ENCODE results near the gene CLEC18C. TPM values are rescaled to one million over a fixed set of nuclear protein-coding genes. Genes with fewer than 3 reads are reported as not detected.
"Not testable (repeated sequence)": the region's sequence is repeated elsewhere in the genome, so short reads cannot be mapped to it uniquely, and the experiment has no call there.

Gene CLEC18C
- total and polyA plus RNA-seq, 5 donors from 2014 or later = 0.03 to 0.59 TPM; not detected in 3

DNA sequence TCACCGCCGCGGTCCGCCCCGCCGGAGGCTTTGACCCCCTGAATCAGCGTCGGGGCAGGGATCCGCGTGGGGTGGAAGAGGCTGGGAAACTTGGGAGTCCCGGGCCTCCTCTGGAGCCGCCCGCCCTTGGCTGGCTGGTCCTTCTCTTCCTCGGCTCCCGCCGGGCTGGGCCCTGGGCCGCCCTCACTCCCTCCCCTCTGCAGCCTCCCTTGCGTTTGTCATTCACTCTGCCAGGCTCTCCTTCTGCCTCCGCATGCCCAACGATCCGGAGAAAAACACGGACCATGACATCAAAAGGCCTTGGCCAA is 15.0 kb downstream of the CLEC18C start:
- H3K27me3 Mint-ChIP-seq; H3K4me3 ChIP-seq (ENCODE audit: low read depth, low read length); H3K4me1 Mint-ChIP-seq; H3K4me3 Mint-ChIP-seq; H3K36me3 ChIP-seq (ENCODE audit: control insufficient read depth, insufficient read depth, low read length); H3K9me3 Mint-ChIP-seq; H3K27ac ChIP-seq (ENCODE audit: insufficient read depth, low read length, poor library complexity, severe bottlenecking); DNase-seq; H3K27me3 ChIP-seq (ENCODE audit: control insufficient read depth, insufficient read depth, low read length); H3K9me3 ChIP-seq (ENCODE audit: control insufficient read depth in 2 of 2, low read length in 2 of 2); H3K4me1 ChIP-seq (ENCODE audit: control insufficient read depth, insufficient read depth, low read length, poor library complexity, severe bottlenecking); H3K27ac Mint-ChIP-seq; H3K36me3 Mint-ChIP-seq; ATAC-seq (ENCODE audit: low read depth in 2 of 2): not testable (repeated sequence)

DNA sequence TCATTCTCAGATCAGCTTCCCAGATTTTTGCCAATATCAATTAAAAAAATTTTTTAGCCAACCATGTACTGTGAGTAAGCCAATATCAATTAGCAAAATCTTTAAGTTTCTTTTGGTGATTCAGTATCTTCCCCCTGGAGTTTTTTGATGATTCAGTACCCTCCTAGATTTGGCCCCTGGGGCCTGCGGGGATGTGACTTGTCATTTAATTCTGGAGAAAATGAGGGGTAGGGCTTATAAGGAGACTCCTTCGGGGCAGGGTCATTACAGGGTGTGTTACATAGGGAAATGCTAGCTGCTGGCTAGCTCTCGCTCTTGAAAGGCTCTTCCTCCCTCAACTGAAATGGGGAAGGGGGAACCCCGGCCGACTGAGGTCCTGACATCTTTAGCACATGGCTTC is 17.0 kb downstream of the CLEC18C start:
- not testable (repeated sequence) for H3K4me3 ChIP-seq (ENCODE audit: low read depth, low read length); H3K9me3 ChIP-seq (ENCODE audit: control insufficient read depth in 2 of 2, low read length in 2 of 2); H3K27me3 ChIP-seq (ENCODE audit: control insufficient read depth, insufficient read depth, low read length); H3K4me1 ChIP-seq (ENCODE audit: control insufficient read depth, insufficient read depth, low read length, poor library complexity, severe bottlenecking); H3K4me1 Mint-ChIP-seq; H3K36me3 ChIP-seq (ENCODE audit: control insufficient read depth, insufficient read depth, low read length); DNase-seq; ATAC-seq (ENCODE audit: low read depth in 2 of 2); H3K4me3 Mint-ChIP-seq; H3K27ac Mint-ChIP-seq; H3K27me3 Mint-ChIP-seq; H3K27ac ChIP-seq (ENCODE audit: insufficient read depth, low read length, poor library complexity, severe bottlenecking); H3K9me3 Mint-ChIP-seq; H3K36me3 Mint-ChIP-seq

DNA sequence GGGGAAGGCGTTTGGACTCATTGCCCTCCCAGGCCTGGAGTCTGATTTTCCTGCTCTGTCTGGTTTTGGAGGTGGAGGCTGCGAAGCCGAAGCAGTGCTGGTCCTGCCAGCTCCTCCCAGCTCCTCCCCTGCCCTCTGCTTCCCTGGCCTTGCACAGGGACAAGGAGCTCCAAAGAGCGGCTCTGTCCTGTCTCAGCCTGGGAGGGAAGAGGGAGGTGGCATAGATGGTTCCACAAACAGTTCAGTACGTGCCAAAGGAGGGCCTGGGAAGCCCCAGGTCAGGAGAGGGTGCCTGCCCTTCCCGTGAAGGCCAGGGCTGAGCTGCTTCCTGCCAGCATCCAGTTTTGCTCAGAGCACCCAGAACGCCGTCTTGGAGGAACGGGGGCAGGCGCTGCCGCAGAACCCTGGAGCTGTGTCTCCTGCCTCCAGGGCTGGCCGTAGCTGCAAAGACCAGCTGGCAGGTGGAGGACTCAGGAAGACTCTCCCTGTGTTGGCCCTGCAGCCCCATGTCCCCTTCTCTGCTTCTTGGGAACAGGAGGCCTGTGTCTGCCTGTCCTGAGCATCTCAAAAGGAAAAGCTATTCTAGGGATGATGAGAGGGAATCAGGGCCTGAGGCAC is 23.2 kb downstream of the CLEC18C start:
- H3K36me3 Mint-ChIP-seq; H3K27me3 ChIP-seq (ENCODE audit: control insufficient read depth, insufficient read depth, low read length); H3K9me3 ChIP-seq (ENCODE audit: control insufficient read depth in 2 of 2, low read length in 2 of 2); H3K4me3 ChIP-seq (ENCODE audit: low read depth, low read length); H3K27me3 Mint-ChIP-seq; H3K27ac Mint-ChIP-seq; DNase-seq; ATAC-seq (ENCODE audit: low read depth in 2 of 2); H3K4me1 Mint-ChIP-seq; H3K4me1 ChIP-seq (ENCODE audit: control insufficient read depth, insufficient read depth, low read length, poor library complexity, severe bottlenecking); H3K4me3 Mint-ChIP-seq; H3K27ac ChIP-seq (ENCODE audit: insufficient read depth, low read length, poor library complexity, severe bottlenecking); H3K36me3 ChIP-seq (ENCODE audit: control insufficient read depth, insufficient read depth, low read length); H3K9me3 Mint-ChIP-seq: not testable (repeated sequence)

DNA sequence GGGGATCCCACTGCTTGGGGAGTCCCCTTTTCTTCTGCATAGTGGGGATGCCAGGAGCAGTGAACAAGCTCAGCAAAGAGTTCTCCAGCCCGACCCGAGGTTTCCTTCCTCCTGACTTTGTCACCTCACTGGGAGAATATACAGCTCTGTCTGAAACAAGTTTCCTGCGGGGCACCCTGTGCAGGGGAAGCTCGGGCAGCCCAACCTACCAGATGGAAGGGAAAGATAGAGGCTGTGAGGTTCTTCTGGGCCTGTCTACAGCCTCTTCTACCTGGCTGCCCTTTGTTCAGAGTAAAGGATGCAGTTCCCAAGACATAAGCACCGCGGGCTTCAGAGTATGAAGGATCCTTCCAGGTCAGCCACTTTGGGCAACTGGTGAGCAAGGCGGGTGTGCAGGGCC is 24.0 kb downstream of the CLEC18C start:
- H3K4me1 Mint-ChIP-seq; H3K9me3 Mint-ChIP-seq; DNase-seq; H3K9me3 ChIP-seq (ENCODE audit: control insufficient read depth in 2 of 2, low read length in 2 of 2); H3K36me3 ChIP-seq (ENCODE audit: control insufficient read depth, insufficient read depth, low read length); H3K4me3 Mint-ChIP-seq; H3K27ac ChIP-seq (ENCODE audit: insufficient read depth, low read length, poor library complexity, severe bottlenecking); H3K27me3 Mint-ChIP-seq; H3K36me3 Mint-ChIP-seq; H3K27ac Mint-ChIP-seq; H3K4me3 ChIP-seq (ENCODE audit: low read depth, low read length); ATAC-seq (ENCODE audit: low read depth in 2 of 2); H3K4me1 ChIP-seq (ENCODE audit: control insufficient read depth, insufficient read depth, low read length, poor library complexity, severe bottlenecking); H3K27me3 ChIP-seq (ENCODE audit: control insufficient read depth, insufficient read depth, low read length): not testable (repeated sequence)

DNA sequence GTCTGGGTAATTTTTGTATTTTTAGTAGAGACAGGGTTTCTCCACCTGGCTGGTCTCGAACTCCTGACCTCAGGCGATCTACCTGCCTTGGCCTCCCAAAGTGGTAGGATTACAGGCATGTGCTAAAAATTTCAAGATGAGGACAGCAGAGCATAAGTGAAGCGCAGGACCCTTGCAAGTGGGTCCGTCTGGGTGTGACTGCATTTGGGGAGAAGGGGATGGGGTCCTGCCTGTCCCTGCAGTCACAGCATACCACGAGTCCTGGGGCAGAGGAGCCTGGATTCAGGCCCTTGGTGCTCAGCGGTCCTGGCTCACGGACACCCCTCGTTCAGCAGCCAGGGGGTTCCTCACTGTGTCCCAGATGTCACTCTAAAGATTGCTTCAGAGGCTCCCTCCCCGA is 24.6 kb downstream of the CLEC18C start:
- not testable (repeated sequence) for H3K9me3 Mint-ChIP-seq; H3K27ac ChIP-seq (ENCODE audit: insufficient read depth, low read length, poor library complexity, severe bottlenecking); H3K4me3 Mint-ChIP-seq; H3K4me1 ChIP-seq (ENCODE audit: control insufficient read depth, insufficient read depth, low read length, poor library complexity, severe bottlenecking); H3K27me3 ChIP-seq (ENCODE audit: control insufficient read depth, insufficient read depth, low read length); DNase-seq; H3K4me3 ChIP-seq (ENCODE audit: low read depth, low read length); H3K9me3 ChIP-seq (ENCODE audit: control insufficient read depth in 2 of 2, low read length in 2 of 2); H3K36me3 ChIP-seq (ENCODE audit: control insufficient read depth, insufficient read depth, low read length); H3K4me1 Mint-ChIP-seq; ATAC-seq (ENCODE audit: low read depth in 2 of 2); H3K27ac Mint-ChIP-seq; H3K36me3 Mint-ChIP-seq; H3K27me3 Mint-ChIP-seq

DNA sequence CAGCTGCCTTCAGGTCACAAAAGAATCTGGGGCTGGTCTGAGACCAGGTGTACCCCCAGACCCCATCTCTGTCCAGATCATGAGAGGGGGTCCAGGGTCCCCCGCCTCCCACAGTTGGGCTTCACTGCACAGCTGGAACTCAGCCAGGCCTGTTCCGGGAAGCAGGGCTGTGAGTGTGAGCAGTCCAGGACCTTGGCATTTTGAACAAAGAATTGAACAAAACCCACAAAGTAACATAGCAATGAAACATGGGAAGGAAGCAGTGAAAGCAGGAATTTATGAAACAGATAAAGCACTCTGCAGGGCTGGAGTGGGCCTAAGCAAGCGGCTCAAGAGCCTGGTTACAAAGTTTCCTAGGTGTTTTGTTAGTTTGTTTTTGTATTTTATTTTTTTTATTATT is 25.1 kb downstream of the CLEC18C start:
- DNase-seq; H3K36me3 ChIP-seq (ENCODE audit: control insufficient read depth, insufficient read depth, low read length); H3K9me3 Mint-ChIP-seq; H3K9me3 ChIP-seq (ENCODE audit: control insufficient read depth in 2 of 2, low read length in 2 of 2); H3K27ac ChIP-seq (ENCODE audit: insufficient read depth, low read length, poor library complexity, severe bottlenecking); H3K4me3 Mint-ChIP-seq; H3K27me3 ChIP-seq (ENCODE audit: control insufficient read depth, insufficient read depth, low read length); ATAC-seq (ENCODE audit: low read depth in 2 of 2); H3K4me1 Mint-ChIP-seq; H3K4me3 ChIP-seq (ENCODE audit: low read depth, low read length); H3K4me1 ChIP-seq (ENCODE audit: control insufficient read depth, insufficient read depth, low read length, poor library complexity, severe bottlenecking); H3K27me3 Mint-ChIP-seq; H3K36me3 Mint-ChIP-seq: not testable (repeated sequence)
- H3K27ac Mint-ChIP-seq = peak overlapping the region in 1 of 3 donors; percentile 15

DNA sequence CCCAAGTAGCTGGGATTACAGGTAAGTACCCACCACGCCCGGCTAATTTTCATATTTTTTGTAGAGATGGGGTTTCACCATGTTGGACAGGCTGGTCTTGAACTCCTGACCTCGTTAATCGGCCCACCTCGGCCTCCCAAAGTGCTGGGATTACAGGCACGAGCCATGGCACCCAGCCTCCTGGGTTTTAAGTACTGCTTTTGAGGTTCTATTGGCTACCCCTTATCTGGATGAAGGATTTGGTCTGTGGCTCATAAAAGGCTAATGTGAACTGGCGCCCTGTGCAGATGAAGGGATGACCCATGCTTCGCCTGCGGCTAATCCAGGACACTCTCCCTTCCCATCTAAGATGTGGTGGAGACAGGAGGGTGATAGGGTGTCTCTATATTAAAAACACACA is 25.6 kb downstream of the CLEC18C start:
- not testable (repeated sequence) for H3K4me1 Mint-ChIP-seq; DNase-seq; H3K4me3 ChIP-seq (ENCODE audit: low read depth, low read length); H3K4me1 ChIP-seq (ENCODE audit: control insufficient read depth, insufficient read depth, low read length, poor library complexity, severe bottlenecking); H3K27me3 Mint-ChIP-seq; H3K4me3 Mint-ChIP-seq; H3K27me3 ChIP-seq (ENCODE audit: control insufficient read depth, insufficient read depth, low read length); H3K9me3 ChIP-seq (ENCODE audit: control insufficient read depth in 2 of 2, low read length in 2 of 2); H3K27ac ChIP-seq (ENCODE audit: insufficient read depth, low read length, poor library complexity, severe bottlenecking); H3K9me3 Mint-ChIP-seq; ATAC-seq (ENCODE audit: low read depth in 2 of 2); H3K36me3 ChIP-seq (ENCODE audit: control insufficient read depth, insufficient read depth, low read length); H3K36me3 Mint-ChIP-seq; H3K27ac Mint-ChIP-seq

DNA sequence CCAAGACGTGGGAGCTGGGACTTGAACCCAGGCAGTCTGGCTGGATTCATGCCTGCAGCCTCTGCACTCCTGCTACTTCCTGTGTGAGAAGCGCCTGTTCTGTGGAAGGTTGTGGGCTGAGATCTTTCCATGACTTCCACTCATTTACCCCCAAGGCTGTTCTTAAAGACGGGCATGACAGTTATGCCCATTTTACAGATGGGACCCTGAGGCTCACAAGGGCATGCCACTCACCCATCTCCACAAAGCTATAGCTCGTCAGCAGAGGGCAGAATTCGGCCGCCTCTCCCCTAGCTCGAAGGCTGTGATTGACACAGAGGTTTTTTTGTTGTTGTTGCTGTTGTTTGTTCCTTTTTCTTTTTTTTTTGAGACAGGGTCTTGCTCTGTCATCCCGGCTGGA is 26.5 kb downstream of the CLEC18C start:
- H3K4me1 Mint-ChIP-seq; H3K27me3 Mint-ChIP-seq; H3K27ac ChIP-seq (ENCODE audit: insufficient read depth, low read length, poor library complexity, severe bottlenecking); H3K9me3 Mint-ChIP-seq; H3K36me3 Mint-ChIP-seq; ATAC-seq (ENCODE audit: low read depth in 2 of 2); H3K27me3 ChIP-seq (ENCODE audit: control insufficient read depth, insufficient read depth, low read length); DNase-seq; H3K4me3 ChIP-seq (ENCODE audit: low read depth, low read length); H3K9me3 ChIP-seq (ENCODE audit: control insufficient read depth in 2 of 2, low read length in 2 of 2); H3K4me1 ChIP-seq (ENCODE audit: control insufficient read depth, insufficient read depth, low read length, poor library complexity, severe bottlenecking); H3K4me3 Mint-ChIP-seq; H3K36me3 ChIP-seq (ENCODE audit: control insufficient read depth, insufficient read depth, low read length); H3K27ac Mint-ChIP-seq: not testable (repeated sequence)
